ENCODE results near the gene RRAGC.
"Not testable (repeated sequence)": the region's sequence is repeated elsewhere in the genome, so short reads cannot be mapped to it uniquely, and the experiment has no call there.

The RRAGC gene

DNA sequence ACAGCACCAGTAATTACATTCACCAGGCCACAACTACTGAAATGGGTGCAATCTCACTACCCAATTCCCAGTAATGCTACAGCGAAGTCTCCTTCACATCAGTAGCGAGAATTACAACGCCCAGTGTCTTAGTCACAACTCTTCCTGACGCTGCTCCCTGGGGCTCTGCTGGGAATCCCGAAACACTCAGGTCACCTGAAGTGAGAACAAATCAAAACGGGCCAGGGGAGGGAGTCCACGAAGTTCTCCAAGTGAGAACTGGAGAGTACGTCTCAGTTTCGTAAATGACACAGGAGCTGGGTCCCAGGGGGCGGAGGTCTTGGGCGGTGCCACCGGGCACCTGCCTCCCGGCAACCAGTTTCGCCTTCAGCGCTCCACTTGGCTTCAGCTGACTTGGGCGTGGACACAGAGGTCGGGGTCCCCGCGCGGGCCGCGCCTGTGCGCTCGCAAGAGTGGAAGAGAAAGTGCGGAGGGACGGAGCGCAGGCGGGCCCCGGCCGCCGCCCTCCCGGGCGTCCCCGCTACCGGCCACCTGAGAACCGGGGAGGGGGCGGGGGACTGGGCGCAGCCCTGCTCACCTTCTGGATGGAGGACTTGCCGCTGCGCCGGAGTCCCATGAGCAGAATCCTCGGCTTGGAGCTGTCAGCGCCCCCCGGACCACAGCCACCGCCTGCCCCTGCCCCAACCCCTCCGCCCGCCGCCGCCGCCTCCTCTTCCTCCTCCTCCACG lies 575 bp downstream of the RRAGC start:
- peak; percentile 15 to 16 for DNase-seq (ENCODE audit: low read depth in 1 of 2, low spot score in 1 of 2)

DNA sequence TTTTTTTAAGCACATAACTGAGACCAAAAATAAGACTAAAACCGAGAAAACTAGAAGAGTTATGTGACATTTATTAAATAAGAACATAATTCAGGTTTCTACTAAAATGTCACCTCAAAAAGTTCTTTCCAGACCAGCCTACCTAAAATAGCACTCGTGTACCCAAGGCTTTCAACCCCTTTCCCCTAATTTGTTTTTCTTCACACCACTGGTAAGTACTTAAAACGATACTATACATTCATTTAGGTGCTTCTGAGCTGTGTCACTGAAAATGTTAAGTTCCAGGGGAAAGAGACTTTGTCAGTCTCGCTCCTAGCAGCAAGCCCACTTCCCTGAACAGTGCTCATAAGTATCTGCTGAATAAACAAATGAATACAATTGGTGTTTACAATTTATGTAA lies 6.8 kb downstream of the RRAGC start:
- DNase-seq (ENCODE audit: low read depth in 1 of 2, low spot score in 1 of 2) = no peak

DNA sequence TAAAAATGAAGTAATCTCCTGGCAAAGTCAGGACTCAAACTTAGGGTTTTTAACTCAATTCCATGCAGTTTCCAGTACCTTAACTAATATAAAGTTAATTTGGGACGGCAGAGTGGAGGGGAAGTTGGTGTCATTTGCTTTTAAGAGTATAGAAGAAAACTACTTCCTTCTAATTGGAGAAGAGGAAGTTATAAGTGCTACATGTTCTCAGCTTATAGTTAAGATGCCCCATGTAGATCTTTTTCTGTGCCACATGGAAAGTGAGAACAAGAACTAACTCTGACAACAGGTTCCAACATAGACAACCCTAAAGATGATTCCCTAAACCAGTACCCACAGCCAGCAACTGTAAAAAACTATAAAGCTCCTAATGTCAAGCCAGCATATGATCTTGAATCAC lies 11.5 kb downstream of the RRAGC start:
- DNase-seq (ENCODE audit: low read depth in 1 of 2, low spot score in 1 of 2) = no peak

DNA sequence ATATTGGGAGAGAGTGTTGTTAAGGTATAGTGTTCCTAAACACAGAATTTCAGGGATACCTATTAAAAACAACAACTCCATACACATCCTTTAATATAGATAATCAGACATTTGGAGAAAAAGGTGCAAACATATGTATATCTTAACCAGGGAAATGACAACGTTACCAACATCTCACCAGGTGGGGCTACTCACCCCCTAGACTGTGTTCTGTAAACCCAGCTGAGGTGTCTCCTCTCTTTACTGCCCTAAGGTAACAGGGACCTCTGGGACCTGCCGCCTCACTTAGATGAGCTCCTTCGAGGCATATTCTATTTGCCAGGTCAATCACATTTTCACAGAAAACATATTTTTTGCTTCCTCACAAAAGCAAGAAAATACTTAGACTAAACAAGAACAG lies 13.4 kb downstream of the RRAGC start:
- DNase-seq (ENCODE audit: low read depth in 1 of 2, low spot score in 1 of 2) = no peak

DNA sequence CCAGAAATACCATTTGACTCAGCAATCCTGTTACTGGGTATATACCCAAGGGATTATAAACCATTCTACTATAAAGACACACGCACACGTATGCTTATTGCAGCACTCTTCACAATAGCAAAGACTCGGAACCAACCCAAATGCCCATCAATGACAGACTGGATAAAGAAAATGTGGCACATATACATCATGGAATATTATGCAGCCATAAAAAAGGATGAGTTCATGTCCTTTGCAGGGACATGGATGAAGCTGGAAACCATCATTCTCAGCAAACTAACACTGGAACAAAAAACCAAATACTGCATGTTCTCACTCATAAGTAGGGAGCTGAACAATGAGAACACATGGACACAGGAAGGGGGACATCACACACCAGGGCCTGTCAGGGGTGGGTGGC lies 14.5 kb downstream of the RRAGC start:
- not testable (repeated sequence) for DNase-seq (ENCODE audit: low read depth in 1 of 2, low spot score in 1 of 2)

DNA sequence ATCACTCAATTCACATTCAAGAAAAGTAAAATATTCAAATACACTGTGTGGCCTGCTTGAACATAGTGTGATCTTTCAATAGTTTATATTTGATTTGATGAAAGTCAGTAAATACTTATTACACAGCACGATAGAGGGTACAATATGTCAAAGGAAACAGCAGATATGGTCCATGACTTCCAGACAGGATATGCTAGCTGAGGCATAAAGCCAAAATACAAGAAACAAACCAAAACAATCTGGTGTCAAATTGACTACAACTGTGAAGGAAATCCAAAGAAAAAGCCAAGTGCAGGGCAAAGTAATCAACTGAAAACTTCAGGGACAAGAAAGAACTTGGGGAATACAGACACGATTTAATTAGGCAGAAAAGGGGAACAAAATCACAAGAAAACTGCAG lies 19.3 kb downstream of the RRAGC start:
- DNase-seq (ENCODE audit: low read depth in 1 of 2, low spot score in 1 of 2) = no peak

DNA sequence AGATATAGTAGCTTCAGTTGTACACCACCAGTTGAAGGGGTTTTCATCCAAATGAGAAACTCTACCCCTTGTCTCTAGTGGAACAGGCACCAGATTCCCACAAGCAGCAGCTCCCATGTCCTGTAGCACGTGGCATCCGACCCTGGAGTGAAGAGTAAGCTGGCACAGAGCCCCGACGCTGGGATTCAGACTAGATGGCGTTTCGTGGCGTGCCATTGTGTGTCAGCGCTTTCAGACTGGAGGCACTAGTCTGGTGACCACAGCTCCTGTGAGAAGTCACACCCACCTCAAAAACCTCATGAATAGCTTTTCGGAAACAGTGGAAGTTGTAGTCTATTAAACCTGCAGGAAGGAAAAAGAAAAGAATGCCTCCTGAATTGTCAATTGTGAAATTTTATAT lies 20.2 kb downstream of the RRAGC start:
- no peak for DNase-seq (ENCODE audit: low read depth in 1 of 2, low spot score in 1 of 2)

DNA sequence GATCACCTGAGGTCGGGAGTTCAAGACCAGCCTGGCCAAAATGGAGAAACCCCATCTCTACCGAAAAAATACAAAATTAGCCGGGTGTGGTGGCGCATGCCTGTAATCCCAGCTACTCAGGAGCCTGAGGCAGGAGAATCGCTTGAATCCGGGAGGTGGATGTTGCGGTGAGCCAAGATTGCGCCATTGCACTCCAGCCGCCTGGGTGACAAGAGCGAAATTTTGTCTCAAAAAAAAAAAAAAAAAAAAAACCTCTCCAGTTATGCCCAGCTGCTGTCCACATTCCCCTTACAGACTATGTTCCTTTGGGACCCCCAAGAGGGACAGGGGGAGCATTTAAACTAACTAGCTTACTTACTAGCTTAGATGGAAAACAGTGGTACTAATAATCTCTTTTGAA lies 23.3 kb downstream of the RRAGC start:
- not testable (repeated sequence) for DNase-seq (ENCODE audit: low read depth in 1 of 2, low spot score in 1 of 2)

DNA sequence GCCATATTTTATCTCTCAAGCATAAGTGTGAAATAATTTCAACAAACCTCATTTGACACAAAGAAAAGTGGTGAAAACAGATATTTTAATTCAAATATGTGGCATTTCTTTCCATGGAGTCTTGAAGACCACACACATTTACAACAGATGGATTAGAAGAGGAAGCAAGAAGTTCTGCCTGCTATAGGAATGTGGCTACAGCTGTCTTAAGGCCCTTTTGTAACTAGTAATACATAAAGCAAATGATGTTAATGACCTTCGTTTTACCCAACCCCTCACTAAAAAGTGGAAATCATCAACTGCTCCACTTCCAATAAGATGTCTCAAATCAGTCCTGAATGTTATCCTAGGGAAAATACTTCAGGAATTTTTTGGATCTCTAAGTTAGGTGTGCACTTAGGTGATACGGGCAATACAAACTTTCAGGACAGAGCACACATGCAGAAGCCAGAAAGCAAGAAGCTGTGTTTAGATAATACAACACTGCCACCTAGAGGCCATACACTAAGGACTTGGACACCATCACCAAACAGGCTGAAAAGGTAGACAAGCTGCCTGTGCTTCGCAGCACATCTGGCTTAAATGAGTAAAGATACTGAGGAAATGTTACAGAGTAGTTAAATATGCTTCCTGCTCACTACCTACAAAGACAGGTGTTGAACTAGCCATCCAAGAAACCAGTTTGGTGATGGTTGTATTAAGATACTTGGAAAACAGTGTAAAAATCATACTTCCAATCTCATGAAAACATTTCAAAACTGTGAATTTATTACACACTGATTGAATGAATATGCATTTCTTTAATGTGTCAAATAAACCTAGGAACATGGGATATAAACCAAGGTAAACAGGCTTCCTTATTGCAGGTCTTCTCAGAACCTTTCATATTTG lies 24.4 kb downstream of the RRAGC start:
- DNase-seq (ENCODE audit: low read depth in 1 of 2, low spot score in 1 of 2) = no peak

DNA sequence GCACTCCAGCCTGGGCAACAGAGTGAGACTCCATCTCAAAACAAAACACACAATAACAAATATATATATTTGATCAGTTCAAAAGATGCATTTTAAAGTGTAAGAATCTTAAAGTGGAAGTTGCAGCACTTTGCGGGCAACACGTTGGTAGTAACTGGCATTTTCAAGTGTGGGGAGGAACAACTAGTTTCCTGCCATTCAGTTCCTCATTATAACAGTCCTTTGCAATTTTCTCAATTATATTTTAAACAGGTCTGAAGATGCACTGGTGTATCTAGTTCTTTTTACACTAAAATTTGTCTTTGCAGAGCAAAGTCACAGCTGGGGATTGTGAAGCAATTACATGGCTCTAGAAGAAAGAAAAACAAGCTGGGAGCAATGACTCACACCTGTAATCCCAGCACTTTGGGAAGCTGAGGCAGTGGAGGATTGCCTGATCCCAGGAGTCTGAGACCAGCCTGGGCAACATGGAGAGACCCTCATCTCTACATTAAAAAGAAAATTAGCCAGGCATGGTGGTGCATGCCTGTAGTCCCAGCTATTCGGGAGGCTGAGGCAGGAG lies 25.3 kb downstream of the RRAGC start:
- DNase-seq (ENCODE audit: low read depth in 1 of 2, low spot score in 1 of 2) = no peak

DNA sequence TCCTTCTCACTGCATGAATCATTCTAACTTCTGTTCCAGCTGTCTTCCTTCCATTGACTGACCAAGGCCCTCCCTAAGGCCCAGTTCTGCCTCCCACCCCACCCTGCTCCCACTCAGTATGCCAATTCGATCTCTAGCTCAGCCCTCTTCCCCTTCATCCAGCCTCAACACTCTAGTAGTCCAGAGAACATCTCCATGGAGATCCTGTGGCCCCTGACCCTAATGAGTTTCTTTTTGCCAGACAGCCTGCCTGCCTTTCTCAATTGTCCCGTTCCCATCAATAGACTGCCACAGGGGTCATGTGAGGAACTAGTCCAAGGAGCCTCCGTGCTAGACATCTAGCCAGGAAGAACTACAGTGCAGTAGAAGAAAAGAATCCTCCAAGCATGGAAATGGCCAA lies 26.4 kb downstream of the RRAGC start:
- DNase-seq (ENCODE audit: low read depth in 1 of 2, low spot score in 1 of 2) = no peak

DNA sequence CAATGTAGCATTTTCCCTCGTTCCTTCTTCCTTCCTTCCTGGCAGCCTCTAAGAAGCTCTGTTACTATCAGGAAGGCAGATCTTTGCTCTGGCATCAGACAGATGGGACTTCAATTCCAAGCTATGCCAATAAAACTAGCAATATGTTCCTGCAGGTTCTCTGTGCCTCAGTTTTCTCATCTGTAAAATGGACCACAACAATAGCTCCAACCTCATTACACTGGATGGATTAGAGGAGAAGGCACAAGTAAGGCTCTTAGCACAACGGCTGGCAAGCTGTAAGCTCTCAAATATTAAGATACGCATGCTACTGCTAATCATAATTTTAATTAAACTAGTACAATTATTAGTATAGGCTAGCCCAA lies 27.2 kb downstream of the RRAGC start:
- no peak for DNase-seq (ENCODE audit: low read depth in 1 of 2, low spot score in 1 of 2)

DNA sequence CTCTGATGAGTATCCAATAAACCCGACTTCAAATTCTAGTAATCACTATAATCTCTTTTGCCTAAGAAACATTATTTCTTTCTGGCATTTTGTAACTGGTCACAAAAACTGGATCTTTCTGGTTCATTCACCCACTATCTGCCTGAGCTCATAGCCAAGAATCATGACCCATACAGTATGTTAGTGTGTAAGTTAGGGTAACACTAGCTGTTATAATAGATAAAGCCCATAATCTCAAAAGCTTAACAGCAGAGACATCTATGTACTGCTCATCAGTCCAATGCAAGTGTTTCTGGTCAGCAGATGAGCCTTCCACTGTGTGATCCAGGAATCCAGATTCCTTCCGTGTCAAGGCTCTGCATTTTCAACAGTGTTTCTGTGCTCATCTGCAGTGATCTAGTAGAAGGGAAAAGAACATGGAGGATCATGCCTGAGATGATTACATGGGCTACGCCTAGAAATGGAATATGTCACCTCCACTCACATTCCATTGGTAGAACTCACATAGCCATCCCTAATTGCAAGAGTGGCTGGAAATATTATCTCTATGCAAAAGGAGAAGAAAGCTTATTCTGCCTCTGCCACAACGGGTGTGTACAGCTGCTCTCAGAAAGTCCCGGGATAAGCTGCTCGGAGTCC lies 27.7 kb downstream of the RRAGC start:
- DNase-seq (ENCODE audit: low read depth in 1 of 2, low spot score in 1 of 2) = no peak

DNA sequence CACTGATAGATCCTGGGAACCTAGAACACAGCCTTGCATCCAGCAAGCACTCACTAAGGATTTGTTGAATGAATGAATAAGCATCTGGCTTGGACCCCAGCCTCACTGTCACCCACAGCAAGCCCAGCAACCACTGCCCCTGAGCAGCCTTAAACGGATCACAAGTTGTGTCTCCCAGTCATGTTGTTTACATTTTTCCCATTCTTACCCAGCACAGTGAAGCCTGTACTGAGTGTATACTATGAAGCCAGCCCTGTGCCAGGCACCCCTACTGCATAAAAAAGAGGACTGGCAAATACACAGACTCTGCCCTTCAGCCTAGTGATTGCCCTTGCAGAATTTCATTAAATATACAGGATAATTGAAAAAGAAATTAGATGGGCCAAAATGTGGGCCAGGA lies 30.2 kb downstream of the RRAGC start:
- DNase-seq (ENCODE audit: low read depth in 1 of 2, low spot score in 1 of 2) = no peak

DNA sequence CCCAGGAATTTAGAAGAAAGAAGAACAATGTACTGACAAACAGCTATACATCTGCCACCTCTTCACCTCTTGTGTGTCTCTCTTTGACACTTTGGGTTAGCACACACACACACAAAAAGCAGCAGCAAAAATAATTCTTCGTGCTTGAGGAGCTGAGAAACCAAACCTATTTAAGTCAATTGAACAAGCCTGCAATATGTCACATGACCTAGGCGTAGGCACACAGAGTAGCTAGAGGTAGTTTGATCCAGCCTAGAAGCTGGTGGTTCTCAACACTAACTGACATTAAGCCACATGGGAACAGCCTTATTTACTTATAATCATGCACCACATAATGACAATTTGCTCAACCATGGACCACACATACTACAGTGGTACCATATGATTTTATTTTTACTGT lies 32.3 kb downstream of the RRAGC start:
- no peak for DNase-seq (ENCODE audit: low read depth in 1 of 2, low spot score in 1 of 2)

DNA sequence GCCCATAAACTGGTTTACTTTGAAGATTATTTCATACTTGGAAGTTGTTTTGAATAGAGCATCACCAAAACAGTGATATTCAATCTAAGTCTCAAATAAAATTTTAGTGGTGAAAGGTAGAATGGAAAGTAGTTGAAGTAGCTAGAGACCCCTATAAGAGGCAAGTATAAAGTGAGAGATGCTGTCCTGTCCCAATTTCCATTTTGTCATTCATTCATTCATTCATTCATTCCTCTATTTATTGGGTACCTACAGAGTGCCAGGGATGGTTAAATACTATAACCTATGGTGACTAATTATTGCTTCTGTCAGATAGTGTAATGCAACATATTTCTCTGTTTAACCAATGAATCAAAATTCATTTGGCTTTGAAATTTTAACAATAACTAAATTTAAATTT lies 32.7 kb downstream of the RRAGC start:
- no peak for DNase-seq (ENCODE audit: low read depth in 1 of 2, low spot score in 1 of 2)

DNA sequence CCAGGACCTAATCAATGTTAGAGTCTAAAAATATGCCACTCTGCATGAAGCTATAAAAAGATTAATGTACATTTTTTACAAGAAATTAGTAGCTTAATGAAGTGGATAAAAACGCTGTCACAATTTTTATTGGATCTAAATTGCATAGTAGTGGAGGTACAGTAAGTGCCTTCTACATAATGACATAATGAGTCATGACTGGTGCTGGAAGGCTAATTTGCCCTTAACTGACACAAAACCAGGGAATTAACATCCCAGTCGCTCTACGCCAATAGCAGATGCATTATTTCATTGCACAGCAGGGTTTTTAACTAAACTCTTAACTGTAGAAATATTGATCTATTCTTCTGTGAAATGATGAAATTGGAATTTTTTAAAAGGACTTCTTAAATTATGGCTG lies 33.3 kb downstream of the RRAGC start:
- no peak for DNase-seq (ENCODE audit: low read depth in 1 of 2, low spot score in 1 of 2)

DNA sequence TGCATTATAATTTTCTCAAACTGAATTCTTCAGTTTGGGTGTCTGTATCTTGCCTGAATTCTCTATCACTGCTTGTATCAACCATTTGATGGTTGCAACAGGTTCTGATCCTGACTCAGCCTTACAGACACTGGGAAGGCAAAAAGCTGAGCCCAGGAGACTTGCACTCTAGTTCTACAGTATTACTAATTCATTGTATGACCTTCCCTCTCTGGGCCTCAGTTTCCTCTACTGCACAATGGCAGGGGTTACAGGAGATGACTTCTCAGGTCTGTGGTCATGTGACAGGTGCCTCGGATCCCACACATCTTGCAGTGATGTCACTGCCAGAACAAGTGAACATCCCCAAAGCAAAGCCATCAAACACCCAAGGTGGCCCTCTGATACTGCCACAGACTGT lies 38.7 kb downstream of the RRAGC start:
- DNase-seq (ENCODE audit: low read depth in 1 of 2, low spot score in 1 of 2) = no peak

DNA sequence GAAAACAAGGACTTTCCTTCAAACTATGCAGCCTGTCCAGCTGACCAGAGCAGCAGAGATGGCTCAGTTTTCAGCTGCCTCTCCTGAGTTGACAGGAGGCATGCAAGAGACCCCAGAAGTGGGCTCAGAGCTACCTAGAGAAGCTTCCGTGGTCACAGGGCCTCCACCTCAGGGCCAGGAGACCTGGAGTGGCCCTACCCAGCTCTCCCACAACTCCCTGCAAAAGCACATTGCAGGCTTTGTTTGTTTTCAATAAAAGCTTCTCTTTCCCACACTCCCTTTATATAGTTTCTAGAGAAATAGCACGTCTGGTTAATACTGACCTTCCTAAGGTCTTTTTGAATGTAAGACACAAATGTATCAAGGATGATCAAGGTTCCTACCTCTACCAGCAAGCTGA lies 40.1 kb downstream of the RRAGC start:
- DNase-seq (ENCODE audit: low read depth in 1 of 2, low spot score in 1 of 2) = no peak

DNA sequence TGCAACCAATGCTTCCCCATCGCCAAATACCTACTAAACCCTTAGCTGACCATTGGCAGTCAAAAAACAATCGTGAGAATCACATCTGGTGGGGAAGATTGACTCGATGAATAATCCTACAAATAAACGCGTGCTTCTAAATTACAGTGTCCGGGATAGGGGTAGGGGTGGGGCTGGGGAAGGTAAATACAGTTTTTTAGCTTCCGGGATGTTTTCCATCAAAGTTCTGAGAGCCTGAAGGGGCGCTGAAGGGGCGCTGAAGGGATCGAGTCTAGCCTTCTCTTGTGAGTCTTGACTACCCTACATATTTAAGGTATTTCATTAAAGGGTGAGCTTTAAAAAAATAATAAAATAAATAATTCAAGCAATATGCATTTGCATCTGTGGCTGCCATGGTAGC lies 40.5 kb downstream of the RRAGC start:
- no peak for DNase-seq (ENCODE audit: low read depth in 1 of 2, low spot score in 1 of 2)

DNA sequence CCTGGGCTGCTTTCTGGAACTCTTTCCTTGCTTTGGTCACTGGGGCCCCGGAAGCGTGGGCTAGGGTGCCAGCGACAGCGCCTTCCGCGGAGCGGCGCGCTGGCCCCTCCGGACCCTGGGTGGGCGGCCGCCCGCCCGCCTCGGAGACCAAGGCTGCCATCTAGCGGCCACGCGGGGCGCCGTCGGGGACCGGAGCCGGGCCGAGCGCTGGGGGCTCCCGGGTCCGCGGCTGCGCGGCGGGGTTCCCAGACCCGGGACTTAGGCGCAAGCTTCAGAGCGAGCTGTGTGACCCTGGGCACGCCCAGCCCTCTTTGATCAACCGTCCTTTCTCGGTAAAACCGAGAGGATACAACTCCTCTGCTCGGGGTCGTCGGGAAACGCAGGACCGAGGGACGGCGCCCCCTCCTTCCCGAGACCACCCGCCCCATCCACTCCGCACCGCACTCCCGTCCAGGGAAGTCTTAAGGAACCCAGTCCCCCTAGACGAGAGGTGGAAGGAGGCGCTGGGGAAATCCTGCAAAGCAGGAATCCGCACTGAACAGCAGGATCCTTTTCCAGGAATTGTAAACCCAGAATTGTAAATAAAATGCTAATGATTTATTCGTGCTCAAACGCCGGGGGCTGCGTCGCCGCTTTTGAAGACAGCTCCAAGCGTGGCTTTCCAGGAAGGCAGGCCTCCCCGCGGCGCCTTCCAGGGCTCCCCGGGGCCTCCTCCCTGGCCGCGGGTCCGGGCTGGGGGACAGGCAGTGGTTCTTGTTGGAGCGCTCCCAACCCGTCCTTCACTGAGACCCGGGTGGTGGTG lies 41.2 kb downstream of the RRAGC start:
- peak; percentile 19 to 51 for DNase-seq (ENCODE audit: low read depth in 1 of 2, low spot score in 1 of 2)
